Prostate gland (tissue), 2 donors: Measurements from ENCODE around the gene BCL2A1. TPM values are rescaled to one million over a fixed set of nuclear protein-coding genes. Genes with fewer than 3 reads are reported as not detected.
A peak's percentile ranks its signal among the peaks of the same experiment; 100 is the strongest.
"Not testable (repeated sequence)": the region's sequence is repeated elsewhere in the genome, so short reads cannot be mapped to it uniquely, and the experiment has no call there.

ENCODE experiments used
- DNase-seq: peaks from one replicate; pipeline ENCODE4 v3.0.0-alpha.2; 2019; ENCODE audit warnings: low spot score
- H3K27ac ChIP-seq, 2 donors: fragments of 200-600 bp; sonication (generic); 2 replicates each; pipeline ENCODE4 v1.5.1; 2017 to 2019
- H3K27me3 ChIP-seq: fragments of 200-600 bp; sonication (generic); replicated peaks from 2 replicates; pipeline ENCODE4 v1.5.1; 2019; ENCODE audit not compliant: insufficient read depth
- H3K36me3 ChIP-seq, 2 donors: fragments of 200-600 bp; sonication (generic); 1 replicate in 1 of 2; 2 replicates in 1 of 2; pipeline versions ENCODE4 v1.5.1 to v1.8.1; 2017 to 2019
- H3K4me1 ChIP-seq: fragments of 200-600 bp; sonication (generic); replicated peaks from 2 replicates; pipeline ENCODE4 v1.5.1; 2019
- H3K4me3 ChIP-seq, 2 donors: fragments of 200-600 bp; sonication (generic); 2 replicates each; pipeline ENCODE4 v1.5.1; 2017 to 2019
- H3K9me3 ChIP-seq: fragments of 200-600 bp; sonication (generic); 2 replicates; pipeline ENCODE4 v1.5.1; 2017
- CTCF ChIP-seq, 4 experiments: fragments of 200-600 bp in 2 of 4; fragments of 450-650 bp in 2 of 4; sonication (generic) in 2 of 4; IDR thresholded peaks; 1 replicate in 3 of 4; 2 replicates in 1 of 4; pipeline ENCODE4 v1.5.1; 2016 to 2019; ENCODE audit warnings: antibody characterized with exemption in 4 of 4, mild to moderate bottlenecking in 2 of 4, moderate library complexity in 2 of 4
- POLR2A ChIP-seq: fragments of 450-650 bp; IDR thresholded peaks from one replicate; pipeline ENCODE4 v1.6.1; 2016; ENCODE audit warnings: antibody characterized with exemption, mild to moderate bottlenecking
- POLR2AphosphoS5 ChIP-seq: sonication (generic); formaldehyde crosslinking; IDR thresholded peaks from one replicate; pipeline ENCODE4 v1.6.1; 2017; ENCODE audit warnings: antibody characterized with exemption
- WGBS: methylation state at CpG from one replicate; pipeline ENCODE4 v1.1.5; 2018; 5-methylcytosine and 5-hydroxymethylcytosine counted together
- intact Hi-C: fragments of 100-400 bp; cut with DNase I; formaldehyde crosslinking; loops from one replicate; pipeline ENCODE4 v1.14.2; 2022
- total RNA-seq, 2 donors: library from RNA; depleted of rRNA; stranded (reverse); fragments of >200 nt; gene quantifications; one replicate each; pipeline ENCODE4 v1.1.0, GENCODE V29; 2016

The BCL2A1 gene
- total RNA-seq, 2 donors from 2014 or later = 0.57 to 2.7 TPM

GRCh38 chr15:79943820-79944219 is 27.2 kb downstream of the BCL2A1 start:
- Histone ChIP-seq H3K36me3 (no peaks in the 10 kb centered on the region), H3K4me1 (no peaks in the 10 kb centered on the region), H3K27ac (no peak overlapping the region), H3K4me3 (no peak overlapping the region), H3K27me3 (no peaks in the 10 kb centered on the region), H3K9me3 (no peaks in the 10 kb centered on the region)
- 68% methylated on average over 1 of the region's 1 CpG for WGBS
- no peak for TF ChIP-seq POLR2AphosphoS5
- TF ChIP-seq POLR2A = no peak
- no peak for TF ChIP-seq CTCF (IDR thresholded peaks at IDR 0.05)
- DNase-seq = no peak
- intact Hi-C loops = no loop called here

GRCh38 chr15:79942741-79943481 is 28.1 kb downstream of the BCL2A1 start:
- intact Hi-C loops = no loop called here
- H3K27me3 ChIP-seq = no peaks in the 10 kb centered on the region
- no peaks in the 10 kb centered on the region for H3K36me3 ChIP-seq
- H3K27ac ChIP-seq = no peak overlapping the region
- H3K9me3 ChIP-seq = no peaks in the 10 kb centered on the region
- DNase-seq = no peak
- no peak overlapping the region for H3K4me3 ChIP-seq
- TF ChIP-seq CTCF (IDR thresholded peaks at IDR 0.05) (no peak), POLR2AphosphoS5 (no peak), POLR2A (no peak)
- WGBS = 69% methylated on average over 7 of the region's 7 CpGs
- H3K4me1 ChIP-seq = no peaks in the 10 kb centered on the region

GRCh38 chr15:79939399-79939798 is 31.6 kb downstream of the BCL2A1 start:
- Histone ChIP-seq H3K4me1 (peaks cover 3% of the 10 kb centered on the region), H3K9me3 (no peaks in the 10 kb centered on the region), H3K36me3 (no peaks in the 10 kb centered on the region), H3K27ac (no peak overlapping the region), H3K4me3 (no peak overlapping the region), H3K27me3 (no peaks in the 10 kb centered on the region)
- no peak for DNase-seq
- WGBS = 89% methylated on average over 4 of the region's 4 CpGs
- intact Hi-C loops = no loop called here
- no peak for TF ChIP-seq POLR2A
- no peak for TF ChIP-seq POLR2AphosphoS5
- TF ChIP-seq CTCF (IDR thresholded peaks at IDR 0.05) = no peak

- Histone ChIP-seq H3K36me3 (no peaks in the 10 kb centered on the region), H3K4me1 (peaks cover 3% of the 10 kb centered on the region), H3K27me3 (no peaks in the 10 kb centered on the region), H3K4me3 (no peak overlapping the region), H3K9me3 (no peaks in the 10 kb centered on the region), H3K27ac (no peak overlapping the region)
- TF ChIP-seq POLR2AphosphoS5 (no peak), POLR2A (no peak), CTCF (IDR thresholded peaks at IDR 0.05) (no peak)
- DNase-seq = no peak
- intact Hi-C loops = no loop called here
- WGBS = 81% methylated on average over 1 of the region's 1 CpG
Measured at GRCh38 chr15:79938143-79938542, 32.9 kb downstream of the BCL2A1 start.

- peak; percentile 60 for TF ChIP-seq POLR2AphosphoS5
- 28% methylated on average over 7 of the region's 7 CpGs for whole genome bisulfite sequencing
- H3K9me3 ChIP-seq, H3K4me3 ChIP-seq, H3K4me1 ChIP-seq, H3K27me3 ChIP-seq, intact Hi-C loops, H3K36me3 ChIP-seq: not testable (repeated sequence)
- peak; percentile 40 for DNase-seq
- H3K27ac ChIP-seq = peak overlapping the region in 1 of 2 donors; percentile 70
Measured at GRCh38 chr15:79935556-79936201, 35.3 kb downstream of the BCL2A1 start.
